Thyroid gland (tissue), 4 donors: ENCODE results near the gene ADAMTSL3.

ENCODE experiments used
- POLR2A ChIP-seq, 2 donors: fragments of 450-650 bp; IDR thresholded peaks; one replicate each; pipeline ENCODE4 v1.6.1; 2017; ENCODE audit warnings: antibody characterized with exemption in 2 of 2, mild to moderate bottlenecking in 2 of 2, moderate library complexity in 1 of 2
- TF ChIP-seq, protein P1 (sequence below), 6 experiments: fragments of 200-600 bp in 3 of 6; fragments of 450-650 bp in 3 of 6; sonication (generic) in 3 of 6; IDR thresholded peaks; one replicate each; pipeline ENCODE4 v1.5.1; 2016 to 2019; ENCODE audit warnings: antibody characterized with exemption in 6 of 6, mild to moderate bottlenecking in 2 of 6, inconsistent platforms in 1 of 6, moderate library complexity in 1 of 6

- TF ChIP-seq, protein P1, sequence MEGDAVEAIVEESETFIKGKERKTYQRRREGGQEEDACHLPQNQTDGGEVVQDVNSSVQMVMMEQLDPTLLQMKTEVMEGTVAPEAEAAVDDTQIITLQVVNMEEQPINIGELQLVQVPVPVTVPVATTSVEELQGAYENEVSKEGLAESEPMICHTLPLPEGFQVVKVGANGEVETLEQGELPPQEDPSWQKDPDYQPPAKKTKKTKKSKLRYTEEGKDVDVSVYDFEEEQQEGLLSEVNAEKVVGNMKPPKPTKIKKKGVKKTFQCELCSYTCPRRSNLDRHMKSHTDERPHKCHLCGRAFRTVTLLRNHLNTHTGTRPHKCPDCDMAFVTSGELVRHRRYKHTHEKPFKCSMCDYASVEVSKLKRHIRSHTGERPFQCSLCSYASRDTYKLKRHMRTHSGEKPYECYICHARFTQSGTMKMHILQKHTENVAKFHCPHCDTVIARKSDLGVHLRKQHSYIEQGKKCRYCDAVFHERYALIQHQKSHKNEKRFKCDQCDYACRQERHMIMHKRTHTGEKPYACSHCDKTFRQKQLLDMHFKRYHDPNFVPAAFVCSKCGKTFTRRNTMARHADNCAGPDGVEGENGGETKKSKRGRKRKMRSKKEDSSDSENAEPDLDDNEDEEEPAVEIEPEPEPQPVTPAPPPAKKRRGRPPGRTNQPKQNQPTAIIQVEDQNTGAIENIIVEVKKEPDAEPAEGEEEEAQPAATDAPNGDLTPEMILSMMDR (IDR thresholded peaks at IDR 0.05) = no peak
- no peak for TF ChIP-seq POLR2A (IDR thresholded peaks at IDR 0.05)
Measured at GRCh38 chr15:83720468-83720867, 66.5 kb downstream of the ADAMTSL3 start.
